Heart right ventricle (tissue), 16 donors: ENCODE results near the gene EEFSEC. TPM values are rescaled to one million over a fixed set of nuclear protein-coding genes. Genes with fewer than 3 reads are reported as not detected.

Experiments used
- ATAC-seq, 8 donors: fragments of 200-7000 bp; cut with Tn5 transposase; one replicate each; pipeline ENCODE4 v1.9.1; 2020; ENCODE audit warnings: mild to moderate bottlenecking in 8 of 8, moderate library complexity in 8 of 8, moderate number of reproducible peaks in 1 of 8
- DNase-seq, 2 donors: peaks; one replicate each; pipeline ENCODE4 v3.0.0-alpha.2; 2020
- H3K27ac ChIP-seq, 10 donors: fragments of 200-600 bp; sonication (generic) in 2 of 10; one replicate each; pipeline versions ENCODE4 v1.5.0 to v1.8.0; 2020 to 2022; ENCODE audit warnings: mild to moderate bottlenecking in 3 of 10
- H3K27me3 ChIP-seq, 7 donors: fragments of 200-600 bp; one replicate each; pipeline ENCODE4 v1.8.0; 2021 to 2022; ENCODE audit warnings: mild to moderate bottlenecking in 2 of 7
- H3K36me3 ChIP-seq, 9 donors: fragments of 200-600 bp; sonication (generic) in 1 of 9; one replicate each; pipeline versions ENCODE4 v1.5.0 to v1.8.0; 2020 to 2022; ENCODE audit warnings: mild to moderate bottlenecking in 2 of 9
- H3K4me1 ChIP-seq, 9 donors: fragments of 200-600 bp; sonication (generic) in 1 of 9; one replicate each; pipeline versions ENCODE4 v1.5.0 to v1.8.0; 2020 to 2022; ENCODE audit warnings: mild to moderate bottlenecking in 4 of 9
- H3K4me3 ChIP-seq, 10 donors: fragments of 200-600 bp; sonication (generic) in 2 of 10; one replicate each; pipeline versions ENCODE4 v1.5.0 to v1.8.0; 2020 to 2022; ENCODE audit warnings: mild to moderate bottlenecking in 7 of 10, moderate library complexity in 2 of 10
- H3K9me3 ChIP-seq, 11 donors: fragments of 200-600 bp in 10 of 11; sonication (generic) in 2 of 11; one replicate each; pipeline versions ENCODE4 v1.5.0 to v1.8.0; 2013 to 2022; ENCODE audit warnings: mild to moderate bottlenecking in 2 of 11, control low read depth in 1 of 11, moderate library complexity in 1 of 11
- CTCF ChIP-seq, 9 donors: fragments of 200-600 bp; sonication (generic) in 2 of 9; IDR thresholded peaks; one replicate each; pipeline versions ENCODE4 v1.5.0 to v1.8.0; 2021 to 2022; ENCODE audit warnings: antibody characterized with exemption in 9 of 9, mild to moderate bottlenecking in 5 of 9, moderate library complexity in 1 of 9
- WGBS, 2 donors: extraction: QIAGEN DNeasy Blood & Tissue Kit; methylation state at CpG; one replicate each; pipeline ENCODE4 v1.1.7; 2013; ENCODE audit warnings: inconsistent platforms in 1 of 2; 5-methylcytosine and 5-hydroxymethylcytosine counted together
- intact Hi-C, 10 donors: fragments of 100-400 bp; cut with DNase I; formaldehyde crosslinking; loops; one replicate each; pipeline versions ENCODE4 v1.11.1 to v1.14.2; 2022
- polyA plus RNA-seq, 2 donors: library from polyadenylated mRNA; stranded (reverse); fragments of 200-250 nt; gene quantifications; one replicate each; pipeline ENCODE4 v1.2.3, GENCODE V29; 2013
- total RNA-seq, 10 donors: library from RNA; stranded (reverse); fragmentation: NEBNext Ultra II Directional in 3 of 10; extraction: Animal tissue kit (Norgen Biotek cat#: 25700) in 3 of 10; gene quantifications; one replicate each; pipeline versions ENCODE4 v1.2.1 to v1.2.4, GENCODE V29; 2021 to 2023
- donor health status: Arrhythmogenic right ventricular cardiomyopathy.
- donor health status: ischemic (EF 13 %, LVEDD 7.1; RV severe dilation, severe dysfunction).
- donor health status: healthy with polysubstance abuse.
- donor health status: DM: no; HTN: yes; CAD: no.
- donor health status: DM: no; HTN: no; CAD: no.
- donor health status: ischemic (EF 25% LVEDD 6.9; RV normal size, moderate dysfunction).
- donor health status: ischemic (EF 25% LVEDD 5.7; RV mildly dilated, moderate dysfunction).
- donor health status: healthy.
- donor health status: DM: yes; HTN: yes; CAD: no.
- donor health status: Ischemic cardiomyopathy.
- donor health status: ischemic (EF 35%, LVEDD 5.7; RV mildly dilated, moderate dysfunction).
- donor health status: nonischemic (EF 11% LVEDD 7.7; RV severe dilation, severe dysfunction).
- donor health status: DM: yes; HTN: yes; CAD: no.
- donor health status: PGD.
- donor health status: ischemic (EF 29% LVEDD 5.4; RV normal size, mild dysfunction).
- donor health status: nonischemic (EF 23%, LVEDD 6.1; RV moderate dilation, normal function).

EEFSEC gene
- total and polyA plus RNA-seq, 12 donors: 16.5 to 29.5 (median 25.0) TPM

GRCh38 chr3:128207951-128208350 is 54.7 kb downstream of the EEFSEC start:
- no peaks in the 10 kb centered on the region for H3K9me3 ChIP-seq
- H3K4me3 ChIP-seq: peak overlapping the region in 3 of 10 donors; percentile 2 to 26 (median 13)
- TF ChIP-seq CTCF (IDR thresholded peaks at IDR 0.05): no peak
- peak overlapping the region in 4 of 10 donors; percentile 19 to 55 (median 40) for H3K27ac ChIP-seq
- DNase-seq (no peak), ATAC-seq (peak in 7 of 8 donors; percentile 33 to 87 (median 76))
- intact Hi-C loops: no loop called here
- H3K27me3 ChIP-seq: no peaks in the 10 kb centered on the region
- no peaks in the 10 kb centered on the region for H3K36me3 ChIP-seq
- peaks cover 0 to 47% (median 22%) of the 10 kb centered on the region in 9 donors for H3K4me1 ChIP-seq
- WGBS, 2 donors: 60 to 73% methylated on average over 7 of the region's 7 CpGs

- no peaks in the 10 kb centered on the region for H3K27me3 ChIP-seq
- H3K4me3 ChIP-seq: no peak overlapping the region
- ATAC-seq: no peak
- DNase-seq: no peak
- intact Hi-C loops: no loop called here
- 74 to 79% methylated on average over 3 of the region's 3 CpGs for WGBS, 2 donors
- no peaks in the 10 kb centered on the region for H3K36me3 ChIP-seq
- no peak overlapping the region for H3K27ac ChIP-seq
- TF ChIP-seq CTCF (IDR thresholded peaks at IDR 0.05): no peak
- H3K9me3 ChIP-seq: no peaks in the 10 kb centered on the region
- H3K4me1 ChIP-seq: peaks cover 0 to 37% (median 10%) of the 10 kb centered on the region in 9 donors
Observed at GRCh38 chr3:128210711-128211110, 57.4 kb downstream of the EEFSEC start.

- intact Hi-C loops: no loop called here
- TF ChIP-seq CTCF (IDR thresholded peaks at IDR 0.05): no peak
- 98 to 99% methylated on average over 2 of the region's 2 CpGs for WGBS, 2 donors
Observed at GRCh38 chr3:128214056-128214455, 60.8 kb downstream of the EEFSEC start.

GRCh38 chr3:128215290-128215689 is 62.0 kb downstream of the EEFSEC start:
- DNase-seq (no peak), ATAC-seq (no peak)
- TF ChIP-seq CTCF (IDR thresholded peaks at IDR 0.05): no peak
- WGBS, 2 donors: 86 to 89% methylated on average over 2 of the region's 2 CpGs
- H3K36me3 ChIP-seq: no peaks in the 10 kb centered on the region
- no peaks in the 10 kb centered on the region for H3K9me3 ChIP-seq
- H3K4me1 ChIP-seq: peaks cover 0 to 38% (median 11%) of the 10 kb centered on the region in 9 donors
- H3K4me3 ChIP-seq: no peak overlapping the region
- intact Hi-C loops: no loop called here
- no peaks in the 10 kb centered on the region for H3K27me3 ChIP-seq
- H3K27ac ChIP-seq: no peak overlapping the region

More at GRCh38 chr3:128214056-128214455, 60.8 kb downstream of the EEFSEC start:
- Histone ChIP-seq H3K4me3 (no peak overlapping the region), H3K36me3 (no peaks in the 10 kb centered on the region), H3K27ac (no peak overlapping the region), H3K4me1 (peaks cover 0 to 40% (median 14%) of the 10 kb centered on the region in 9 donors), H3K9me3 (no peaks in the 10 kb centered on the region), H3K27me3 (no peaks in the 10 kb centered on the region)
- no peak for DNase-seq
- no peak for ATAC-seq
